ENCODE results near the gene KRT36.

The KRT36 gene

DNA sequence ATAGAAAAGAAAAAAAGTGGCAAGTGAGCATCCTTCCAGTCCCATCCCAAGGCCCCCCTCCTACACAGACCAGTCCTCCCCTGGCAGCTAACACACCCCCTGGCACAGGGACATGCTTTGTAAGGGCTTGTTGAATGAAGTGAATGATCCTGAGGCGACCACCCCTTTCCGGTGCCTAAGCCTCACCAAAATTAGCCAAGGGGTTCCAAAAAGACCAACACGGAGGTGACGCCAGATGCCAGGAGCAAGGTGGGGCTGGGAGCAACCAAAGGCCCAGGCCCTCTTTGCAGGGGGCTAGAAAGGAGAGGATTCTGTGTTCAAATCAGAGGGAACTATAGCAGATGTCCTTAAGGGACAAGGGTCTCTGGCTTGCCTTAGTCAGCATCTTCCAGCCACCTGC lies 14.3 kb downstream of the KRT36 start:
- no peak for DNase-seq

DNA sequence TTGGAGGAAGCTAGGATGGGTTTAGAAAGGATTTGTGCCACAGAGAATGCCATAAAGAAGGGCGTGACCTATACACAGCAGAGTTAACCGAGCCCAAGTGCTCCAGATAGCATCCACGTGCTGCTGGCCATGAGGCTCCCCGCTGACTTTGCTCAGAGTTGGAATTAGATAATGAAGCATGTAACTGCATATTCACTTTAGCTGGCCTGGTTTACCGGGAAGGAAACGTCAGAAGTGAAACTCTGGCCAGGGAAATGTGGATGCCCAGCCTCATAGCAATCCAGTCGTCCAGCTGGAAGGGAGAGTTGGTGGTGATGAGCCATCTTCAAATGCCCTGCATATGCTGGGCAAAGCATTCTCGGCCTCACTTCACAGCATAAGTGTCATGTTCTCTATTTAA lies 14.8 kb downstream of the KRT36 start:
- no peak for DNase-seq

DNA sequence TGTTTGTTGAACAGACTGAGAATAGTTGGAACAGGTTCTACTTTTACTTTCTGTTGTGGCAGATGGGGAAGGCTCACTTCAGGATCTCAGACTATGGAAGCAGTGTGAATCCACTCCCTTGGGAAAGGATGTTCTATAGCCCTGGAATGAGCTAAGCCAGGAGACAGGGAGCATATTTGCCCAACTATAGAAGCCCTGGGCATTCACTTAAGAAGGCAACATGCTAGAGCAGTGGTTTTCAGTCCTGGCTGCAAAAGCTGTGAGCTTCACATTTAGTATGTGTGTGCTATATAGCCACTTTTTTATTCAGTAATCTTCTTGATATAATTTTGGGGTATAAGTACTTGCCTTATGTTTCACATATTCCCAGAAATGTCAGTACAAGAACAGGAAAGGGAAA lies 21.4 kb downstream of the KRT36 start:
- no peak for DNase-seq

DNA sequence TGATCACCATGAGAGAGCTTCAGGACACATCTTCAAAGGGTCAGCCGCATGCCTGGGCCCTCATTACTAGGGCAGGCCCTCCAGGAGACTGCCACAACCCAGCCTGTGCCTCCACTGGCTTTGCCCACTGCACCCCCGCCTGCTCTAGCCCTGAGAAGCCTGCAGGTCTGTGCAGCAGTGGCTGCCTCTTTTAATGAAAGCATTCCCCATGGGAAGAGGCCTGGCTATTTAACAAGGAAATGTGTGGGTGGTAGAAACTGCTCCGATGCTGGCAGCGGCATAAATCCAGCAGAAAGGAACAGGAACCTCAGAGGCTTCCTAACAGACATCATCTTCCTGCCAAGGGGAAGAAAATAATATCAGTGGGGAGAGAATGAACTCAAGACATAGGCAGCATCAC lies 22.1 kb downstream of the KRT36 start:
- DNase-seq, result no peak

DNA sequence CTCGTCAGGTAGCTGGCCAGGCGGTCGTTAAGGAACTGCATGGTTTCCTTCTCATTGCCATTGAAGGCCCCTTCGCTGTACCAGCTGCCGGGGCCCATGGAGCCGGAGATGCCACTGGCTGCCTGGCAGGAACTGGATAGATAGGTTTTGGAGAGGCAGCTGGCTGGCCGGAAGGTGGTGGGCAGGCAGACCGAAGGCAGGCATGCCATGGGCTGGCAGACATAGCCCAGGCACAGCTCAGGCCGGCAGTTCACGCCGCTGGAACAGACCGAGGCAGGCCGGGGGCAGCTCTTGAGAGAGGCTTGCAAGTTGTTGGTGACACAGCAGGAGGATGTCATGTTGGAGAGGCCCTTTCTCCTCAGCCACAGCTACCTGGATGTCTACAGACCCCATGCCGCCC lies 22.7 kb downstream of the KRT36 start, which contains the start of gene KRT32:
Gene KRT32 (minus strand): TSS at position 399 of the 400 bp plus-strand sequence. CDS start 61 bp downstream, at position 338.
- no peak for DNase-seq

DNA sequence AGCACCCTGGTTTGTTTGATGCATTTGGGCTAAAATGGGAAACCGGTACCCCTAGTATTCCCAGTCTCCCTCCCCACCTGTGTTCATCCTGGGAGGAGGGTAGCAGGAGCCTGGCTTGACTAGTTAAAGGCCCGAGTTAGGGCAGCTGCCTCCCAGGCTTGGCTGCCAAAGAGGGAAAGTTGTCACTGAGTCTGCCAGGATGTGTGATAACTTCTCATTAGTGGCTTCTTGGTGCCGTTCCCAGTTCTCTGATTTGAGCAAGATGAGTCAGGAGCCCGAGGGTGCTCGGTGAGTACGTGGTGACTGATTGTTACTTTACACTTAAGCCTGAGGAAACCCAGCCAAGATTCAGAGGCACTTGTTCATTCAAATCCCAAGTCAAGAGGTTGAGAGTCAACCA lies 25.0 kb downstream of the KRT36 start:
- peak; percentile 98 for DNase-seq

DNA sequence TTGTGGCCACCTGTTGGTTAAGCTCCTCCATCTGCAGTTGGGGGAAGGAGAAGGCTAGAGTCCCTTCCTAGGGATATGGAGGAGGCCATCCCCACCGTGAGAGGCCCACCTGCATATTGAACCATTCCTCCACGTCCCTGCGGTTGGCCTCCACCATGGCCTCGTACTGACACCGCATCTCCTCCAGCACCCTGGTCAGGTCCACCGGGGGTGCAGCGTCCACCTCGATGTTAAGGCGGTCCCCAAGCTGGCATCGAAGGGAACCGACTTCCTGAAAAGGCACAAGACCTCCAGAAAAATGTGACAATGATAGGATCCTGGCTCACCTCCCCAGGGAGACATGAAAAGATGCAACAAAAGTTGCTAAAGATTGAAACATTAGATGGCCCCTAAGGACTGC lies 25.5 kb downstream of the KRT36 start:
- DNase-seq, result no peak

DNA sequence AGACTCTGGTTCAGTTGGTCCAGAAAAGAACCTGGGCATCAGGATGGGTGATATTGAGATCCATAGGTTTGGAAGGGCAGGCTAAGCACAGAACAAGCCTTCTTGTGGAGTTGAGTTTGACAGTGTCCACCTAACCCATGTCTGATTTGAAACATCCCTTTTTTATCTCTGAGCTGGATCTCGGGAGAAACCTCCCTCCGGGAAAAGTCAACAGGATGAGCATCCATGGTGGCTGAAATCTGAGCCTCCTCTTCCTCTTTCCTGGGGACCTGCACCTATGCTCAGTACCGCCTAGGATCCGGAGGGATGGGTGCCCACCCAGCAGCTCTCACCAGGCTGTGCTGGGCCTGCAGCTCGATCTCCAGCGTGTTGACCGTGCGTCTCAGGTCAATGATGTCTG lies 26.0 kb downstream of the KRT36 start:
- DNase-seq, result no peak

DNA sequence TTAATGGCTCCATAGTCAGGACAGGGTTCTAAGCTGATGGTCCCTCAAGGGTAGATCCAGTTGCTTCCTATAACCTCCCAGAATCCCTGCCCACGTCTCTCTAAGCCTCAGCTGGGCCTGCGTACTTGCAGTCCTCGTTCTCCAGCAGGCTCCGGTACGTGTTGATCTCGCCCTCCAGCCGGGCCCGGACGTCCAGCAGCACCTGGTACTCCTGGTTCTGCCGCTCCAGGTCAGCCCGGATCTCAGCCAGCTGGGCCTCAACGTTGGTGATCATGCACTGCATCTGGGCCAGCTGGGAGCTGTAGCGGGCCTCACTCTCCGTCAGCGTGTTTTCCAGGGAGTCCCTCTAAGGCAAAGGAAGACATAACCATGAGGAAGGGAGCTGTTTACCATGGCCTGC lies 27.0 kb downstream of the KRT36 start:
- DNase-seq, result no peak

DNA sequence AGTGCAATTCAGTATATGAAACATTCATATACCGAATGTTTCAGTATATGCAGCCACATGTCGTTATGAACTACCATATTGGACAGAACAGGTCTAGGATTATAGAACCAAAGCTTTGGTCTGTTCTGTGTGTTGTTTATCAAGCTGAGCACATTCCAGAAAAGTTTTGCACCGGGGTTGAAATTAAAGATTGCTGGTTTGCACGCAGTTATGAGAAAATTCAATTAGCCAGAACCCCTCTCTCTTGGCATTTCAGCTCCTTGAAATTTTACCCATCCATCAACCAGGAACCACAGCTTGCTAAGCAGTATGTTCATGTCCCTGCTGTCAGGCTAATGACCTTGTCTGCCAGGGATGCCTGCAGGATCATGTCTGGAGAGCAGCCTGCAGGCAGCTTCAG lies 32.0 kb downstream of the KRT36 start:
- DNase-seq, result no peak

DNA sequence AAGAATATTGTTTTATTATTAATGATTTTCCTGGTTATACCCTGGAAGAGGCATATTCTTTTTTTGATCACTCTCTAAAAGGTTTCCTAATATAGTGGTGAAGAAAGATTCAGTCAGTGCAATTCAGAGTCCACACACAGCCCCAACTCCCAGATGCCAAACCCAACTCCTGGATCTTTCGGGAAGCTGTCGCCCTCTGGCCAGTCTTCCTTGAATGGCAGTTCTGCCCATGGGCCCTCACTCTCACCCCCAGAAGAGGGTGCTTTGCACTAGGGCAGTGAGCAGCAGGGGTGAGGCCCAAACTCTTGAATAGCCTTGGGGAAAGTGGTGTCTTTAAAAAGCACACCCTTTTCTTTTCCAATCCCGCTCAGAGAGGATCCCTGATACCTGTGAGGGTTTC lies 33.5 kb downstream of the KRT36 start:
- DNase-seq, result no peak

DNA sequence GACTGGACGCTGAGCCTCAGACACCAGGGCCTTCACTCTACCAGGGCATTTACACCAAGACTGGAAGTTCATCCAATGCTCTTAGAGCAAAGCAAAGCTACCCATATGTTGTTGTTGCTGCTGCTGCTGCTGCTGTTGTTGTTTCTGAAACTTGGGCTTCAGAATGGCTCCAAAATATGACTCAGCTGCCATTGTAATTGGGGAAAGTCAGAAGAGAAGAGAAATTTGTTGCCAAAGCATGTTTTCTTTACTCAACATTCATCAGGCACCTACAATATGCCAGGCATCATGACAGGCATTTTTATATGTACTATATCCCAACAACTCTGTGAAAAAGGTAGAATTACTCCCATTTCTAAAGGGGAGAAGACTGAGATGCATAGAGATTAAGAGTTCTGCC lies 34.5 kb downstream of the KRT36 start:
- DNase-seq, result peak; percentile 27

DNA sequence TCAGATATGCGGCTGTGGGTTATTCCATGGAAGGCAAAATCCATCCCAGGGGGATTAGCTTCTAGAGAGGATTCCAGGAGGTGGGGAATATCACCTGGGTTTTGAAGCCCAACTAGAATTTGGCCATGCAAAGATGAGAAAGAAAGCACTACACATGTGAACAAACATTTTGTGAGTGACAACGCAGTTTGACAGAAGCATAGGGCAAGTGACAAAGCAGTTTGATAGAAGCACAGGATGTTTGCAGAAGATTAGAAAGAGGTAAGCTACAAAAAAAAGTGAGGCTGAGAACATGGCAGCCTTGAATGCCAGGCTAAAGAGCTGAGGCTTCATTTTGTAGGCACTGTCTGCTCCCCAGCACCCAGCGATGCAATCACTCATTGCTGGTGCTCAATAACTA lies 36.6 kb downstream of the KRT36 start:
- DNase-seq, result no peak

DNA sequence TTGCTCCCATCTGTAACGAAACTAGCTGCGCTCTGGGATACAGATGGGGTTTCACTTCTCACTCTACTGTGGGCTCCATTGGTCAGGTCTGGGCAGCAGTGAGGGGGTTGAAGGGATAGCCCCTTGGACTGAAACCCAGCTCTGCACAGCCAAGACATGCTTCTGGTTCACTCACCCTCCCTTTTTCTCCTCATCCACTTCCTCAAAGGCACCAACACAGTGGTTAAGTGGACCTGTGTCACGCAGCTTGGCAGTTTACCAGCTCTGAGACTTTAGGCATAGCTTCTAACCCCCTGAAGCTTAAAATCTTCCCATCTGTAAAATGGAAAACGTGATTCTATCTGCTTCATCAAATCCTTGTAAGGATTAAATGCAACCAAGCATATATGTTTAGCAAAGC lies 37.4 kb downstream of the KRT36 start:
- no peak for DNase-seq

DNA sequence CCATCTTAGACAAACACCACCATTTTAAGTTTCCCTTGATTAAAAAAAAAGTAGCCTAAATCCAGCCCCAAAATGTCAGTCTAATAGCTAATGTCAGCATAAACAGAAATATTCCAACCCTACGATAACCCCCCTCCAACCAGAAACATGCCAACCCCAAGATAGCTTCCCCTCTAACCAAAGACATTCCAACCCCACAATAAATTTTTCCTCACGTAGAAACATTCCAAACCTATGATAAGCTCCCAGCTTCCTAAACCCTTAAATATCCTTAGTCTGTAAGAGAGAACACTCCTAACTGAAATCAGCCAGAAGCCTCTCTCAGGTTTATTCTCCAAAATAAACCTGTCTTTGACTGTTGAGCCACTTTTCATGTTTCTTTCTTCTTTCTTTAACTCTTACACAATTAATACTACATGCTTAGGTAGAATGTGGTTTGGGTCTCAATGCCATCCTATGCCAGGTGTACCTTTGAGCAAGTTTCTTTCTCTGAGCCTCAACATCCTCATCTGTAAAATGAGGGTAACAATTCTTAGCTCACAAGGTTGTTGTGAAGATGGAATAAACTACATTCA lies 38.5 kb downstream of the KRT36 start:
- peak; percentile 90 for DNase-seq

DNA sequence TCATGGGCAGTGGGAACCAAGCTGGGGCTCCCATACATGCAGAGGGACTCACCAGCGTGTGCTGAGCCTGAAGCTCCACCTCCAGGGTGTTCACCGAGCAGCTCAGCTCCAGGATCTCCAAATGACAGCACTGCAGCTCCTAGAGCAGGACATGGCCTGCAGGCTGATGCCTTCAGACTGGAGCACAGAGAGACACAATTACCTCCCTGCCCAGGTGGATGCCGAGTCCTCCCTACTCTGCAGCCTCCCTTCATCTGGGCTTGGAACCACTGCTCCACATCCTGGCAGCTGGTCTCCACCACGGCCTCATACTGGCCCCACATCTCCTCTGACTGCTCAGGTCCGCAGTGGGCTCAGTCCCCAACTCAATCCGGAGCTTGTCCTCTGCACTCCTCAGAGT lies 40.7 kb downstream of the KRT36 start:
- DNase-seq, result no peak

DNA sequence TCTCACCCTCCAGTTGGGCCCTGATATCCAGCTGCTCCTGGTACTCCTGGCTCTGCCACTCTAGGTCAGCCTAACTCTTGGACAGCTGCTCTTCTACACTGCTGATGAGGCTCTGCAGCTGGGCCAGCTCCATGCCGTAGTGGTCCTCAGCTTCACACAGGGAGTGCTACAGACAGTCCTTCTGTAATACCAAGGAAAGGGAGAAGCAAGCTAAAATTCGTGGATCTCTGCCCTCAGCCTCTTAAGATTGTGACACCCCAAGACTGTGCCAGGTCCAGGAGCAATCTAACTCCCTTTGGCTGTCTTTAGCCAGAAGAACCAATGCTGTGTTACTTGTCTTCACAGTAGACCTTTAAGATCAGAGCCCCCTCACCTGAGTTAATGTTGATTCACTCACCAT lies 41.2 kb downstream of the KRT36 start:
- DNase-seq, result no peak

DNA sequence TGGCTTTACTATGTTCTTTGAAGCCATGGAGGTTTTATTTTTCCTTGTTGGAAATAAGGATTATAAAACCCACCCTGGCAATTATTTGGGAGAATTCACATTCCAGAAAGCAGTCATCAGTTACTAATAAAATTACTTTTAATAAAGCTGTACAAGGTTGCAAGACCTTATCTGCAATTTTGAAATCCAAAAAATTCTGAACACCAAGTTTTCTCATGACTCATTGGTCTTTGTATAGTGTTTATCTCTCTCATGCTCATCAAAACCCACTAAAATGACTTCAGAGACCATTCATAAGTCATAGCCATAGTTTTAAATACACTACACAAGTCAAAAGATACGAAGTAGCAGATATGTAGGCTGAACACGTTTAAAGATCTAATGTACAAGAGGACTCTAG lies 42.9 kb downstream of the KRT36 start:
- DNase-seq, result peak; percentile 75

DNA sequence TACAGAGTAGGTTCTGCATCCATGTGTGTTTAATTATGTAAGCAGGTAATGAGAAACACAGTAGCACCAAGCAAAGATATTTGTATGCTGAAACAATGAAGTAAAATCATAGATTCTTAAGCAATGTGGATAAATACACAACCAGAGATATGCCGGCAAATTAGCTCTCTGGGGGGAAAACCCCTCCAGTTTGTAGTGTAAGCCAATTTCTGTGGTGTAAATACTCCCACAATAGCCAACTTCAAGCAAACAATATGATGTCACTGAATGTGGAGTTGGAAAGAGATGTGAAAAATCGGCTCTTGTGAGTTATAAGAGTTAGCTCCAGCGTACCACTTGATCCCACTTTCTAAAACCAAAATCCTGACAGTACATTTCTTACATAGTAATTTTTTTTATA lies 45.1 kb downstream of the KRT36 start:
- no peak for DNase-seq

DNA sequence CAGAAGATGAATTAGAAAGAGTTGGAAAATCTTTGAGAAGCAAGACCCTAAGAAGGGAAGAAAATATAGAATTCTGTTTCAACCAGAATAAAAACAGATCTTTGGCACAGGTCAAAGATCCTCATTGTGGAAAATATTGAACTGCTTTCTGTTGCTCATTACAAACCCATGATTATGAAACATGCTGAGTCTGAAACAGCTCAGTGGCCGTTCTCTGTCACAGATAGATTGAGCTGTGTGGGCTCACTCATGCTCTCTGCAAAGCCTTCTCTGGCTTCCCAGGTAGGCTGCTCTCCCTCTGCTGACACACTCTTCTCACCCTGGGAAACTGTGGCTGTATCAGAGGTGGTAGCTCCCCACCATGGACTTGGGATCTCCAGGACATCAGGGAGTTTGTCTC lies 45.5 kb downstream of the KRT36 start:
- no peak for DNase-seq

DNA sequence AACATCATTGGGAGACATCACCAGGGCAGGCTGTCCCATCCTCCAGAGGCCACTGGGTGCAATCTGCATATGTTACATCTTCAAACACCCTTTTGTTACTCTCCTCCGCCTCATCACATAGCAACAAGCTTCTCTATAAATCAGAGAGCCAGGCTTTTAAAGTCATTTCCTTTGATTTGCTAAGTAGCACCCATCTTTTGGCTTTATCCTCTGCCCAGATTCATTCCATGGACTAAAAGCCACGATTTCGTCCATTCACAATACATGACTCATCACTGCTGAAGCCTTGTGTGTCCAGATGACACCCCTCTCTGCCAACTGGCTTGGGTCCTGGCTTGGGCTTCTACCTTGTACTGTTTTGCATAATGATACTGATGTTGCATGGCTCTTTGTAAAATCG lies 47.0 kb downstream of the KRT36 start:
- DNase-seq, result peak; percentile 90

DNA sequence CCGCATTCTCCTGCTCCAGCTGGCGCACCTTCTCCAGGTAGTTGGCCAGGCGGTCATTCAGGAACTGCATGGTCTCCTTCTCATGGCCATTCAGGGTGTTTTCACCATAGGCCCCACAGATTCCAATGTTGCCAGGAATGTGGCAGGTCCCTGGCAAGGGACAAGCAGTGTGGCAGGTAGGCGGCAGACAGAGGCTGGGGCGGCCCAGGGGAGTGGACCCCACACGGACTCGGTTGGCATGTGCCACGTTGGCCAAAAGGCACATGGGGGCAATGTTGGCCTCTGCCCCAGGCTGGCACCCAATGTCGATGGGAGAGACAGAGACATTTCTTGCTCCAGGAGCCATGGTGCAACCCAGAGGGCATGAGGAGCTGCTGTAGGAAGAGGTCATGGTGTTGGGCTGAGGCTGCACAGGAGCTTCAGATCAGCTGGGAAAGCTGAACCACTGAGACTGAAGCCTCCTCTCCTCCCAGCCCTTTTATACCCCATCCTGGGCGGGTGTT lies 49.1 kb downstream of the KRT36 start, which contains the start of gene KRT38:
Gene KRT38 (minus strand): TSS at position 453 of the 503 bp plus-strand sequence. CDS start 62 bp downstream, at position 391.
- no peak for DNase-seq

DNA sequence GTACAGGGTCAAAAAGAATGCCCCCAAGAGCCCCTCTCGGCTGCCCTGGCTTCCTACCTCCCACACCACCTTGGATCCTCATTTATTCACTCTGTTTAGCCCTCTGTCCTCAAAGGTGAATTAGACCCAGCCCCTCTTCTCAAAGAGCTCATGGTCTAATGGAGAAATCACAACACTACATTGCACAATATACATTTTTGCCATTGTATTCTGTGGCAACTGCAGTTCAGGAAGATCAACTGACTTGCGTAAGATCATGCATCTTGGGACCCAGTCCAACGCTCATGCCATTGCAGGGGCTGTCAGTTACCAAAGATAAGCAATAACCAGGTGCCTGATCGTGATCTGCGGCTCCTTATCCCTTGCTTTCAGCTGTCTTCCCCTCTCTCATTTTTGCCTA lies 50.3 kb downstream of the KRT36 start:
- DNase-seq, result peak; percentile 25

DNA sequence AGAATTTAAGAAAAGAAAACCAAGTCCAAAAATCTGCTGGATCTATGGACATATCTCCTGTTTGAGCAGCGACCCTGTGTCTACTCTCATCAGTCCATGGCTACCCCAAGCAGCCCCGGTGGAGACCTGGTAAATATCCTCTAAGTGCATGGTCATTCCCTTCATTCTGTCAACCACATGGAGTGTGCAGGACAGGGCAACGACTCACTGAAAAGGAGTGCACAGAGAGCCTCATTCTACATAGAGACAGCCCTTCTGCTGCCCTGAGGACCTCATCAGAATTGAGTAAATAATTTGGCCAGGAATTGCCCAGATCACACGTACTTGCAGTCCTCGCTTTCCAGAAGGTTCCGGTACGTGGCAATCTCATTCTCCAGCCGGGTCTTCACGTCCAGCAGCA lies 51.9 kb downstream of the KRT36 start:
- DNase-seq, result peak; percentile 51

DNA sequence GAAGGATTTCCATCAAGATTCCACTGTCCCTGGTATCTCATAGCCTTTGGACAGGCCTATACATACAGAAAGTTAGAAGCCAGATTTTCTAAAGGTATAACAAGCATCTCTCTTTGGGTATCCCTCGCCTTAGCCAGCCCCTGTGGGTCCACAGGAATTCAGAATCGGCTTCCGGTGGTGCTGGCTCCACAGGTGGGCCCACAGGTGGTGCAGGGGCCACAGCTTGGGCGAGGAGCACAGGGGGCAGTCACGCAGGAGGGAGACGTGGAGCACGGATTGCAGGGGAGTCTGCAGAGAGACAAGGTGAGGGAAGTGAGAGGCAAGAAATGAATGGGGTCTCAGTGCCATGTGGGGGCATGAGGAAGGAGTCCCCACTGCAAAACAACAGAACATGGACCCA lies 52.5 kb downstream of the KRT36 start:
- no peak for DNase-seq

Data from EL (cell line).